SK-N-MC (cell line): Measurements from ENCODE around the gene ACOXL.

Experiments used
- EZH2 ChIP-seq: fragments of 200-600 bp; sonication (generic); IDR thresholded peaks from one replicate; pipeline ENCODE4 v1.6.1; 2017; ENCODE audit warnings: antibody characterized with exemption
- POLR2AphosphoS5 ChIP-seq: IDR thresholded peaks from 2 replicates; pipeline ENCODE4 v1.6.1; 2012; ENCODE audit warnings: mild to moderate bottlenecking, low read depth, low read length, borderline replicate concordance

DNA sequence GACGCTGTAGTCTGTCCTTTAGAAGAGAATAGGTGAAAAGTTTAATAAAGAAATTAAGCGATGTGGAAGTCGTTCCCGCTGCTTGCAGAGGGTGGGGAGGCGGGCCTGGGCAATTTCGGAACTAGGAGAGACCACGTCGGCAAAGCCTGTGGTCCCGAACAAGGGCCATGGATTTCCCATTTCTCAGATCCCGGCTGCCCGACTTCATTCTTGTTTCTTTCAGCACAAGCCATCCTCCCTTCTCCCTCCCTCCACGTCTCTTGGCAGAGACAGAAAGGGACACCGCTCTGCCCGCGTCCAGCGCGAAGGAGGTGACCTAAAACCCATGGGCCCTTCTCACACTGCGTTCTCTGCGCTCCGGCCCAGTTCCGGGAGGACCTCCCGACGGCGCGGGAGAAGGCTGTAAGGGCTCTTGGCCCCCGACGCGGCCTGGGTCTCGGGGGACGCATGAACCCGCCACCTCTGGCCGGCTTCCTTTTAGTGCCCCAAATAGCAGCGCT, 386.2 kb downstream of the ACOXL start:
- TF ChIP-seq EZH2 (no peak), POLR2AphosphoS5 (no peak)
